K562 (cell line): ENCODE data around the gene PADI1. TPM values are rescaled to one million over a fixed set of nuclear protein-coding genes. Genes with fewer than 3 reads are reported as not detected.
A peak's percentile ranks its signal among the peaks of the same experiment; 100 is the strongest.

ENCODE experiments used
- ATAC-seq: fragments of 200-7000 bp; cut with Tn5 transposase; 3 replicates; pipeline ENCODE4 v1.9.1; 2020; ENCODE audit warnings: moderate library complexity
- BruUV-seq: library from RNA; stranded (reverse); fragments of 400-500 nt; replicated peaks from 2 replicates; lab custom pipeline; 2021; lab: Mats Ljungman, UMichigan
- CTCF ChIA-PET: fragments of 300-600 bp; formaldehyde crosslinking; extraction: SDS; loops from one replicate; lab custom pipeline; 2021; ENCODE audit warnings: low intra/inter-chr PET ratio; lab: Yijun Ruan, JAX
- POLR2A ChIA-PET: fragments of 300-600, 350-650 bp; sonication (Branson Sonifier 250); formaldehyde crosslinking; extraction: SDS; loops from one replicate; lab custom pipeline; 2021; ENCODE audit warnings: antibody characterized with exemption, inconsistent platforms; lab: Yijun Ruan, JAX
- DNase-seq, 4 experiments: peaks; one replicate each; pipeline versions ENCODE4 v3.0.0 to v3.0.0-alpha.2; 2011 to 2018; ENCODE audit warnings: low spot score in 3 of 4, mixed read lengths in 3 of 4; ENCODE audit errors: extremely low read depth in 1 of 4
- FAIRE-seq: peaks from 2 replicates; lab custom pipeline; 2011; peaks lifted over from hg19 to GRCh38; lab: Jason Lieb, UNC
- H2AFZ ChIP-seq: 2 replicates; pipeline ENCODE4 v1.6.0; 2011; ENCODE audit warnings: low read depth, low read length, control low read depth, inconsistent platforms
- H3K27ac ChIP-seq: fragments of 200-600 bp; 3 replicates; pipeline ENCODE4 v1.8.0; 2011; ENCODE audit warnings: low read depth, mild to moderate bottlenecking, control low read depth, inconsistent platforms, low read length, moderate library complexity, mixed read lengths; ENCODE audit errors: extremely low read depth
- H3K27me3 ChIP-seq, 2 experiments: fragments of 300-600 bp in 1 of 2; 2 replicates in 1 of 2; 3 replicates in 1 of 2; pipeline versions ENCODE4 v1.6.0 to v1.8.0; 2011; ENCODE audit warnings: inconsistent platforms in 2 of 2, low read length in 2 of 2, mild to moderate bottlenecking in 1 of 2, mixed read lengths in 1 of 2, moderate library complexity in 1 of 2; ENCODE audit not compliant: control insufficient read depth in 2 of 2, insufficient read depth in 2 of 2
- H3K36me3 ChIP-seq: fragments of 300-600 bp; 3 replicates; pipeline ENCODE4 v1.8.0; 2011; ENCODE audit warnings: mild to moderate bottlenecking, low read length, inconsistent platforms; ENCODE audit not compliant: control insufficient read depth, insufficient read depth
- H3K4me1 ChIP-seq, 2 experiments: fragments of 200-600 bp in 1 of 2; replicated peaks in 1 of 2; 2 replicates in 1 of 2; 3 replicates in 1 of 2; pipeline versions ENCODE4 v1.5.1 to v1.8.0; 2011; ENCODE audit warnings: inconsistent platforms in 2 of 2, low read length in 2 of 2, mild to moderate bottlenecking in 1 of 2, mixed read lengths in 1 of 2, moderate library complexity in 1 of 2; ENCODE audit not compliant: control insufficient read depth in 2 of 2, insufficient read depth in 2 of 2
- H3K4me2 ChIP-seq: 2 replicates; pipeline ENCODE4 v1.6.1; 2011; ENCODE audit warnings: low read length, control low read depth, inconsistent platforms, mixed read lengths; ENCODE audit not compliant: insufficient read depth
- H3K4me3 ChIP-seq: fragments of 200-600 bp; sonication (generic), shearing (Covaris generic); 2 replicates; pipeline ENCODE4 v1.5.1; 2016; ENCODE audit warnings: control low read depth, inconsistent platforms
- H3K79me2 ChIP-seq: fragments of 200-600 bp; 3 replicates; pipeline ENCODE4 v1.8.0; 2011; ENCODE audit warnings: low read length, inconsistent platforms; ENCODE audit not compliant: control insufficient read depth, insufficient read depth
- H3K9ac ChIP-seq, 2 experiments: 2 replicates each; pipeline versions ENCODE4 v1.6.0 to v1.6.1; 2011; ENCODE audit warnings: low read depth in 2 of 2, low read length in 2 of 2, control low read depth in 1 of 2, inconsistent platforms in 1 of 2, mild to moderate bottlenecking in 1 of 2, mixed read lengths in 1 of 2; ENCODE audit not compliant: insufficient read depth in 1 of 2
- H3K9me1 ChIP-seq: one replicate; pipeline ENCODE4 v1.6.0; 2011; ENCODE audit warnings: inconsistent platforms, mild to moderate bottlenecking, low read length, moderate library complexity; ENCODE audit not compliant: control insufficient read depth, insufficient read depth
- H3K9me3 ChIP-seq: replicated peaks from 2 replicates; pipeline ENCODE4 v1.5.1; 2011; ENCODE audit warnings: low read depth, low read length, inconsistent platforms; ENCODE audit not compliant: control insufficient read depth, insufficient read depth
- H4K20me1 ChIP-seq: replicated peaks from 2 replicates; pipeline ENCODE4 v1.6.1; 2011; ENCODE audit warnings: low read length, inconsistent platforms, mixed read lengths; ENCODE audit not compliant: control insufficient read depth, insufficient read depth
- CHCHD3 ChIP-seq: fragments of 250-450 bp; sonication (Bioruptor Pico); IDR thresholded peaks from 2 replicates; pipeline ENCODE4 v2.1.2; 2022; ENCODE audit warnings: mild to moderate bottlenecking
- HDAC2 ChIP-seq: fragments of 450-650 bp; IDR thresholded peaks from 2 replicates; pipeline ENCODE4 v1.6.1; 2016; ENCODE audit warnings: mild to moderate bottlenecking
- RNF2 ChIP-seq: sonication (generic); IDR thresholded peaks from 2 replicates; pipeline ENCODE4 v1.6.1; 2016
- ZC3H11A ChIP-seq: IDR thresholded peaks from 2 replicates; pipeline ENCODE4 v1.6.1; 2012; ENCODE audit warnings: low read depth, low read length, improper control_type of control experiment
- ZNF699 ChIP-seq: fragments of 250-450 bp; sonication (Bioruptor Pico); IDR thresholded peaks from 2 replicates; pipeline ENCODE4 v1.8.0; 2021; ENCODE audit warnings: mild to moderate bottlenecking, moderate library complexity; ENCODE audit not compliant: insufficient replicate concordance
- WGBS: fragments of 100-300 bp; shearing (Covaris generic); methylation state at CpG from one replicate; pipeline ENCODE4 v1.1.6; 2016; ENCODE audit warnings: low coverage, mixed read lengths; ENCODE audit not compliant: insufficient coverage; ENCODE audit errors: missing lambda C conversion rate; 5-methylcytosine and 5-hydroxymethylcytosine counted together
- in situ Hi-C: fragments of 300-500 bp; cut with MboI; formaldehyde crosslinking; loops from 4 replicates; pipeline ENCODE4 v1.15.0; 2018; ENCODE audit warnings: inconsistent platforms, mixed read lengths
- intact Hi-C: fragments of 100-400 bp; cut with micrococcal nuclease; formaldehyde crosslinking; loops from 2 replicates; pipeline ENCODE4 v1.14.2; 2022
- polyA plus RNA-seq, 8 experiments: library from polyadenylated mRNA; depleted of rRNA in 4 of 8; stranded (reverse) in 5 of 8; unstranded in 3 of 8; fragments of >200 nt; fragmentation: Nextera tagmentation in 2 of 8; fragmentation: Illumina TruSeq in 1 of 8; extraction: Ambion mirVana in 2 of 8; extraction: Trizol in 1 of 8; gene quantifications; 2 replicates each; pipeline versions ENCODE4 v1.2.1 to v1.2.3, GENCODE V29; 2011 to 2014; ENCODE audit warnings: inconsistent platforms in 1 of 8, missing spikeins in 1 of 8
- total RNA-seq, 7 experiments: library from RNA; depleted of rRNA in 6 of 7; stranded (reverse); fragments of >200 nt in 6 of 7; fragmentation: Illumina TruSeq in 2 of 7; extraction: Trizol in 2 of 7; gene quantifications; 2 replicates each; pipeline versions ENCODE4 v1.2.1 to v1.2.3, GENCODE V29; 2011 to 2021; ENCODE audit warnings: low replicate concordance in 1 of 7
- TF ChIP-seq, protein P1 (sequence below), 2 experiments: fragments of 450-650 bp in 1 of 2; IDR thresholded peaks; 2 replicates each; pipeline ENCODE4 v1.6.1; 2011 to 2017; ENCODE audit warnings: low read depth in 2 of 2, antibody characterized with exemption in 1 of 2, borderline replicate concordance in 1 of 2, low read length in 1 of 2, mild to moderate bottlenecking in 1 of 2, mixed read lengths in 1 of 2; ENCODE audit not compliant: control insufficient read depth in 1 of 2
- TF ChIP-seq, protein P2 (sequence below): fragments of 250-450 bp; sonication (Bioruptor Pico); IDR thresholded peaks from 2 replicates; pipeline ENCODE4 v1.5.0; 2021
- TF ChIP-seq, protein P3 (sequence below): IDR thresholded peaks from 2 replicates; pipeline ENCODE4 v1.6.1; 2011; ENCODE audit not compliant: insufficient read length; ENCODE audit errors: extremely low read depth

The PADI1 gene
- total and polyA plus RNA-seq, 9 of the 15 experiments (the other 6 are each of a cell fraction or from before 2014, with no cell fraction given), result not detected

DNA sequence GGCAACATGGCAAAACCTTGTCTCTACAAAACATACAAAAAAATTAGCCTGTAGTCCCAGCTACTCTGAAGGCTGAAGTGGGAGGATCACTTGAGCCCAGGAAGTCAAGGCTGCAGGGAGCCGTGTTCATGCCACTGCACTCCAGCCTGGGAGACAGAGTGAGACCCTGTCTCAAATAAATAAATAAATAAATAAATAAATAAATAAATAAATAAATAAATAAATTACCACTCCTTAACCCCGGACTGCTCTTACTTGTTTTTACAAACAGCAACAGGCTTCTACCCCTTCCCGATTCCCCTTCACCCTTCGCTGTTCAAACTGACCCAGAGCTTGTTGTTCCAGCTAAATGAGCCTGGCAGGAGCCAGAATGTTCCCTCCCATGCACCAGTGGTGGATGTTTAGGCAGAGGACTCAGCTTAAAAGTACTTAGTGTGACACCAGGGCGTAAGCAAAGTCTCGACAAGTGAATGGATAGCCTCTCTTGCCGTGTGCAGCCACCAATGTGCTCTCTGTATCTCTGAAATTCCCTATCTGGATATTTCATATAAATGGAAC lies 22.5 kb downstream of the PADI1 start:
- no peaks in the 10 kb centered on the region for H3K9me1 ChIP-seq
- no peaks in the 10 kb centered on the region for H3K79me2 ChIP-seq
- ChIA-PET POLR2A (interaction anchor here (0.7 to 1.0 kb wide), 2 partner anchors 11 to 18 kb away, joined by 3 read pairs; no protein-coding TSS in a partner anchor), CTCF (no interaction called here)
- in situ Hi-C loops (no loop called here), intact Hi-C loops (no loop called here)
- no peak overlapping the region for H2AFZ ChIP-seq
- H4K20me1 ChIP-seq, result peaks cover 18% of the 10 kb centered on the region
- no TSS peak for BruUV-seq
- H3K27me3 ChIP-seq, result peaks cover 8 to 74% of the 10 kb centered on the region in 2 experiments
- H3K4me2 ChIP-seq, result no peak overlapping the region
- TF ChIP-seq CHCHD3 (CRISPR knock-in tag), result no peak
- TF ChIP-seq ZC3H11A, result peak; percentile 35; the same call in 1 of the 2 replicates
- FAIRE-seq (no peak), ATAC-seq (no peak), DNase-seq (no peak)
- H3K4me3 ChIP-seq, result no peak overlapping the region
- H3K4me1 ChIP-seq, result no peaks in the 10 kb centered on the region
- no peak overlapping the region for H3K9ac ChIP-seq
- H3K36me3 ChIP-seq, result no peaks in the 10 kb centered on the region
- WGBS, result 0% methylated on average over 7 of the region's 7 CpGs
- H3K27ac ChIP-seq, result no peak overlapping the region
- H3K9me3 ChIP-seq, result no peaks in the 10 kb centered on the region

DNA sequence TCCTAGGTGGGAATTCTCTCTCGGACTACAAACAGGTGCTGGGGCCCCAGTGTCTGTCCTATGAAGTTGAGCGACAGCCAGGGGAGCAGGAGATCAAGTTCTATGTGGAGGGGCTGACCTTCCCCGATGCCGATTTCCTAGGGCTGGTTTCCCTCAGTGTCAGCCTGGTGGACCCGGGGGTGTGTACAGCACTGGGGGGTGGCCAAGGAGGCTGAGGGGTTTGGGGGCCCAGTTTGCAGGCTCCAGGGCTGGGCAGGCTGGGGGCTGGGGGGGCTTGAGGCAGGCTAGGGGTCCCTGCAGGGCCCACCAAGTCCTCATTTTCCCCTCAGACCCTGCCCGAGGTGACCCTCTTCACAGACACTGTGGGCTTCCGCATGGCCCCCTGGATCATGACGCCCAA lies 23.7 kb downstream of the PADI1 start:
- Histone ChIP-seq H3K9me3 (no peaks in the 10 kb centered on the region), H3K27ac (no peak overlapping the region), H2AFZ (no peak overlapping the region), H3K9me1 (no peaks in the 10 kb centered on the region), H3K27me3 (peaks cover 5 to 74% of the 10 kb centered on the region in 2 experiments), H3K4me3 (no peak overlapping the region), H3K4me2 (no peak overlapping the region), H3K79me2 (no peaks in the 10 kb centered on the region), H3K36me3 (no peaks in the 10 kb centered on the region), H3K9ac (no peak overlapping the region; a peak in 1 of 4 replicates), H4K20me1 (peaks cover 15% of the 10 kb centered on the region), H3K4me1 (no peaks in the 10 kb centered on the region)
- intact Hi-C loops (no loop called here), in situ Hi-C loops (no loop called here)
- ChIA-PET CTCF (interaction anchor here (0.6 kb wide), 1 partner anchor 71 kb away, joined by 3 read pairs; no protein-coding TSS in a partner anchor), POLR2A (no interaction called here)
- TF ChIP-seq ZNF699 (CRISPR knock-in tag) (no peak), RNF2 (no peak), HDAC2 (no peak)
- TF ChIP-seq, protein P1, sequence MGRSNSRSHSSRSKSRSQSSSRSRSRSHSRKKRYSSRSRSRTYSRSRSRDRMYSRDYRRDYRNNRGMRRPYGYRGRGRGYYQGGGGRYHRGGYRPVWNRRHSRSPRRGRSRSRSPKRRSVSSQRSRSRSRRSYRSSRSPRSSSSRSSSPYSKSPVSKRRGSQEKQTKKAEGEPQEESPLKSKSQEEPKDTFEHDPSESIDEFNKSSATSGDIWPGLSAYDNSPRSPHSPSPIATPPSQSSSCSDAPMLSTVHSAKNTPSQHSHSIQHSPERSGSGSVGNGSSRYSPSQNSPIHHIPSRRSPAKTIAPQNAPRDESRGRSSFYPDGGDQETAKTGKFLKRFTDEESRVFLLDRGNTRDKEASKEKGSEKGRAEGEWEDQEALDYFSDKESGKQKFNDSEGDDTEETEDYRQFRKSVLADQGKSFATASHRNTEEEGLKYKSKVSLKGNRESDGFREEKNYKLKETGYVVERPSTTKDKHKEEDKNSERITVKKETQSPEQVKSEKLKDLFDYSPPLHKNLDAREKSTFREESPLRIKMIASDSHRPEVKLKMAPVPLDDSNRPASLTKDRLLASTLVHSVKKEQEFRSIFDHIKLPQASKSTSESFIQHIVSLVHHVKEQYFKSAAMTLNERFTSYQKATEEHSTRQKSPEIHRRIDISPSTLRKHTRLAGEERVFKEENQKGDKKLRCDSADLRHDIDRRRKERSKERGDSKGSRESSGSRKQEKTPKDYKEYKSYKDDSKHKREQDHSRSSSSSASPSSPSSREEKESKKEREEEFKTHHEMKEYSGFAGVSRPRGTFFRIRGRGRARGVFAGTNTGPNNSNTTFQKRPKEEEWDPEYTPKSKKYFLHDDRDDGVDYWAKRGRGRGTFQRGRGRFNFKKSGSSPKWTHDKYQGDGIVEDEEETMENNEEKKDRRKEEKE (IDR thresholded peaks at IDR 0.05; ENCODE audit: borderline replicate concordance in 1 of 2, control insufficient read depth in 1 of 2, low read depth in 2 of 2, low read length in 1 of 2), result no peak
- TF ChIP-seq, protein P2, sequence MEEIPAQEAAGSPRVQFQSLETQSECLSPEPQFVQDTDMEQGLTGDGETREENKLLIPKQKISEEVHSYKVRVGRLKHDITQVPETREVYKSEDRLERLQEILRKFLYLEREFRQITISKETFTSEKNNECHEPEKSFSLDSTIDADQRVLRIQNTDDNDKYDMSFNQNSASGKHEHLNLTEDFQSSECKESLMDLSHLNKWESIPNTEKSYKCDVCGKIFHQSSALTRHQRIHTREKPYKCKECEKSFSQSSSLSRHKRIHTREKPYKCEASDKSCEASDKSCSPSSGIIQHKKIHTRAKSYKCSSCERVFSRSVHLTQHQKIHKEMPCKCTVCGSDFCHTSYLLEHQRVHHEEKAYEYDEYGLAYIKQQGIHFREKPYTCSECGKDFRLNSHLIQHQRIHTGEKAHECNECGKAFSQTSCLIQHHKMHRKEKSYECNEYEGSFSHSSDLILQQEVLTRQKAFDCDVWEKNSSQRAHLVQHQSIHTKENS, result no peak
- TF ChIP-seq, protein P3, sequence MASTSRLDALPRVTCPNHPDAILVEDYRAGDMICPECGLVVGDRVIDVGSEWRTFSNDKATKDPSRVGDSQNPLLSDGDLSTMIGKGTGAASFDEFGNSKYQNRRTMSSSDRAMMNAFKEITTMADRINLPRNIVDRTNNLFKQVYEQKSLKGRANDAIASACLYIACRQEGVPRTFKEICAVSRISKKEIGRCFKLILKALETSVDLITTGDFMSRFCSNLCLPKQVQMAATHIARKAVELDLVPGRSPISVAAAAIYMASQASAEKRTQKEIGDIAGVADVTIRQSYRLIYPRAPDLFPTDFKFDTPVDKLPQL, result no peak
- no peak for ATAC-seq
- no peak for DNase-seq
- no peak for FAIRE-seq
- 1% methylated on average over 8 of the region's 8 CpGs for WGBS
- BruUV-seq, result no TSS peak
